ENCODE results near the gene NTSR2. TPM values are rescaled to one million over a fixed set of nuclear protein-coding genes. Genes with fewer than 3 reads are reported as not detected.

The NTSR2 gene
- total RNA-seq, 1 donor: not detected

DNA sequence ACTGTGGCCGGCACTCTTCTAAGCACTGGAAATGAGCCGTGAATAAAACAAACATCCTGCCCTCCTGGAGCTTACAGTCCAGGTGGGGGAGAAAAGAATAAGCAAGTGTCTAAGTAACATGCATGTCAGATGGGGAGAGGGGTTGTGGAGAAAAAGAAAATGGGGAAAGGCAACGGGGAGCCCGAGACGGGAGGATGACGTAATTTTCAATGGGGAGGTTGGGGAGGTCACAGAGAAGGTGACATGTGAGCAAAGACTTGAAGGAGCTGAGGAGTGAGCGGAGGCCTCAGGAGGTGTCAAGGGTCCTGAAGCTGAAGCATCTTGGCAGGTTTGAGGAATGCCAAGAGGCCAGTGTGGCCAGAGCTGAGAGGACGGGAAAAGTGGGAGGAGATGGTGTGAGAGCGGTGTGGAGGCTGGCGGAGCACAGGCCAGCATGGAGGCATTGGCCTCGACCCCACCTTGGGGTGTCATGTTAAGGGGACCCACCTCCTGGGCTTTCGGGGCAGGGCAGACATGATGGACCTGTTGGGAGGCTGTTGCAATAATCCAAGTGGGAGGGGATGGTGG is 15.0 kb upstream of the NTSR2 start:
- DNase-seq (ENCODE audit: low read depth): no peak
- H3K4me3 ChIP-seq (ENCODE audit: low read depth, low read length): no peak overlapping the region
- TF ChIP-seq, protein P1, sequence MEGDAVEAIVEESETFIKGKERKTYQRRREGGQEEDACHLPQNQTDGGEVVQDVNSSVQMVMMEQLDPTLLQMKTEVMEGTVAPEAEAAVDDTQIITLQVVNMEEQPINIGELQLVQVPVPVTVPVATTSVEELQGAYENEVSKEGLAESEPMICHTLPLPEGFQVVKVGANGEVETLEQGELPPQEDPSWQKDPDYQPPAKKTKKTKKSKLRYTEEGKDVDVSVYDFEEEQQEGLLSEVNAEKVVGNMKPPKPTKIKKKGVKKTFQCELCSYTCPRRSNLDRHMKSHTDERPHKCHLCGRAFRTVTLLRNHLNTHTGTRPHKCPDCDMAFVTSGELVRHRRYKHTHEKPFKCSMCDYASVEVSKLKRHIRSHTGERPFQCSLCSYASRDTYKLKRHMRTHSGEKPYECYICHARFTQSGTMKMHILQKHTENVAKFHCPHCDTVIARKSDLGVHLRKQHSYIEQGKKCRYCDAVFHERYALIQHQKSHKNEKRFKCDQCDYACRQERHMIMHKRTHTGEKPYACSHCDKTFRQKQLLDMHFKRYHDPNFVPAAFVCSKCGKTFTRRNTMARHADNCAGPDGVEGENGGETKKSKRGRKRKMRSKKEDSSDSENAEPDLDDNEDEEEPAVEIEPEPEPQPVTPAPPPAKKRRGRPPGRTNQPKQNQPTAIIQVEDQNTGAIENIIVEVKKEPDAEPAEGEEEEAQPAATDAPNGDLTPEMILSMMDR (IDR thresholded peaks at IDR 0.05; ENCODE audit: insufficient read depth, low read depth, low read length): no peak

DNA sequence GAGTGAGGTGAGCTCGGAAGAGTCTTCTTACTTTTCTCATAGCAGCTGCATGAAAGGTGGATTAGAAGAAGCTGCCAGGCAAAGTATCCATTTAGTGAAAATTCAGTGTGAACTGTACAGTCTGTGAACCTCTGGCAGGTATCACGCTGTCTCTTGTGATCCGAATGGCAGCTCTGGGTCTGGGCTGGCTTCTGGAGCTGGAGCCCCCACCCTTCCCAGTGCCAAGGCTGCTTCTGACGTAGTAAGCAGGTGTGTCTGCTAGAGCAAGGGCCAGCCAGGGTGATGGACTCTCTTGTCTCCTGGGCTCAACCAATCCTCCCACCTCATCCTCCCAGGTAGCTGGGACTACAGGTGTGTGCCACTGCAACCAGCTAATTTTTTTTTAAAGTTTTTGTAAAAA is 14.0 kb upstream of the NTSR2 start:
- TF ChIP-seq, protein P1 (IDR thresholded peaks at IDR 0.05; ENCODE audit: insufficient read depth, low read depth, low read length): no peak
- no peak for DNase-seq (ENCODE audit: low read depth)

DNA sequence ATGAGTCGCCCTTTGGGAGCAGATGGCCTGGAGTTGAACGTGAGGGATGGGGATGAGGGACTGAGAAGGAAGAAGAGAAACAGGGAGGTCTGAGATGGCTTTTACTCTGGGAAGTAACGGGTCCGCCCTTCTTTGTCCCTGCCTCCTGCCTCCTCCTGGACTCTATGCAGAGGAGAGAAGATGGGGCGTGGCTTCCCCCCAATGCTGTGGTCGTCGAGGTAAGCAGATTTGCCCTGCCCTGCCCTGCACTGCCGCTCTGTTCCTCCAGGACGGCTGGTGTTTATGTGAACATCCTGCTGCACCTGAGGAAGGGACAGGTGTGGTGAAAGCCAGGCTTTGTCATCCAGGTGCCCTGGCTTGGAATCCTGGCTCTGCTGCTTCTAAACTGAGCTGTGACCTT is 13.5 kb upstream of the NTSR2 start:
- H3K4me3 ChIP-seq (ENCODE audit: low read depth, low read length): no peak overlapping the region
- no peak for DNase-seq (ENCODE audit: low read depth)
- TF ChIP-seq, protein P1 (IDR thresholded peaks at IDR 0.05; ENCODE audit: insufficient read depth, low read depth, low read length): no peak

More for the DNA sequence above, 14.0 kb upstream of the NTSR2 start:
- H3K4me3 ChIP-seq (ENCODE audit: low read depth, low read length): no peak overlapping the region

DNA sequence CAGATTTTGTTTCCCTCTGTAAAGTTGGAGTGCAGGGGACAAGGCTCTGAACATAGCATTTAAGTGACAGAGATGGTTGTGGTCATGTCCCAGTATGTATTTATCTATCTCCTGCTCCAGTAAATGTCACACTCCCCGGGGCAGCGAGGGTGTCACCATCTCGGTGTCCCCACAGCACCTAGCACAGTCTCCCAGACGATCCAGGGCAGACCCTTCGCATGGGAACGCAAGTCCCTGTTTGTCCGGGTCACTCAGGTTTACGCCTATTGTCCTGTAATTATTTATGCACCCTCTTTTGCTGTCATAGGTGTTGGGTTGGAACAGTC is 12.6 kb upstream of the NTSR2 start:
- TF ChIP-seq, protein P1 (IDR thresholded peaks at IDR 0.05; ENCODE audit: insufficient read depth, low read depth, low read length): no peak
- DNase-seq (ENCODE audit: low read depth): no peak
- no peak overlapping the region for H3K4me3 ChIP-seq (ENCODE audit: low read depth, low read length)

DNA sequence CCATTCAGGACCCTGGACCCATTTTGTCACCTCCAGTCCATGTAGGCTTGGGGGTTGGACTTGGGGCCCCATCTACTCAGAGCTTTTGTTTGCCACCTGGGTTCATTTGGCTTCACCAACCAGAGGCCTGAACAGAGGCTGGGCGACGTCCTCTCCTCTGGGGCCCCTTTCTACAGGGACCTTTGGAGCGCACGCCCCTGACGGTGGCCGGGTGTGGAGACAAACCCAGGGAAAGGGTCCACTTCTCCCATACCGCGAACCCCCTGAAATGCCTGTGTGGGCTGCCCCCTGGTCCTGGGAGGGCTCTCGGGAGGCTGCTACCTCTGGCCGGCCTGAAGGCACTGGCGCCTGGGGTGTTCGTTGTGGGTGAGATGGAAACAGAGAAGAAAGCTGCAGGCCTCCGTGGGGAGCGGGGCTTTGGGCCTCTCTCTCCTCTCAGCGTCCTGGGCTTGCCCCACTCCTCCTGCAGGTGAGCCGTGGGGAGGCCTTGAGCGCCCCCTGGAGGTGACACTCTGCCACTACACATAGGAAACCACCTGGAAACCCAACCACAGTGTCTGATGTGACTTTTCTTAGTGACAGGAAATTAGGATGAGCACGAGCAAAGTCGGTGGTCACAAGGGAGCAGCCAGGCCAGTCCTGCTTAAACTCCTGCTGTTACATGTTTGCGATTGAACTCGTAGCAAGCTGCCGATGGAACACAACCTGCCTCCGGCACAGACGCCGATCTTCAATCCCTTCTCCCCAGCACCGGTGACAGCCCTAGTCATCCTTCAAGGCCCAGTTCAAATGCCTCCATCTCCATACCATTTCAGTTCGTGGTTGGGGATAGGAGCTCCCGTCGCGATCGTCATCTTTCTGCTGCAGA is 12.0 kb upstream of the NTSR2 start:
- TF ChIP-seq, protein P1 (IDR thresholded peaks at IDR 0.05; ENCODE audit: insufficient read depth, low read depth, low read length): peak; percentile 89
- no peak for DNase-seq (ENCODE audit: low read depth)
- no peak overlapping the region for H3K4me3 ChIP-seq (ENCODE audit: low read depth, low read length)

DNA sequence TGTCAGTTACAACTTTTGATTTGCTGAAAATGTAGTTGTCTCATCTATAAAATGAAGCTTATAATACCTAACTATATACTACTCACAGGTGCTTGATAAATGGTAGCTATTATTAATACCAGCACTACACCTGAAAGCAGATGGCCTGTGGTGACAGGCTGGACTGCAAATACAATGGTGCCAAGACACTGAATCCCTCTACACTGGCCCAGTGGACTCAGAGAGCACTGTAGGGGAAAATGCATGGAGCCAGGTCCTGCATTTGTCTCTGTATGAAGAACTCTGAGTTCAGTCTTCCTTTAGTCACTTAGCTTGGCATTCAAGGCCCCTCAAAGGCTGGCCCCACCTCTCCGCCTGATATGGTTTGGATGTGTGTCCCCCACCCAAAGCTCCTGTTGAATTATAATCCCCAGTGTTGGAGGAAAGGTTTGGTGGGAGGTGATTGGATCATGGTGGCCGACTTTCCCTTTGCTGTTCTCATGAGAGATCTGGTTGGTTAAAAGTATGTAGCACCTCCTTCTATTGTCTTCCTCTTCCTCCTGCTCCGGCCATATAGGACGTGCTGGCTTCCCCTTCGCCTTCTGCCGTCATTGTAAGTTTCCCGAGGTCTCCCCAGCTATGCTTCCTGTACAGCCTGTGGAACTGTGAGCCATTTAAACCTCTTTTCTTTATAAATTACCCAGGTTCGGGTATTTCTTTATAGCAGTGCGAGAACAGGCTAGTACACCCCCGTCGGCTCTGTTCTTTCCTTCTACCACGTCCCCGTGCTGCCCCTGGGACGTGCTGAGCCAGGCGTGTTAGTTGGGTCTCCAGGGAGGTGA is 11.1 kb upstream of the NTSR2 start:
- TF ChIP-seq, protein P1 (IDR thresholded peaks at IDR 0.05; ENCODE audit: insufficient read depth, low read depth, low read length): no peak
- no peak overlapping the region for H3K4me3 ChIP-seq (ENCODE audit: low read depth, low read length)
- no peak for DNase-seq (ENCODE audit: low read depth)
